ENCODE measurements around the gene WWP2. TPM values are rescaled to one million over a fixed set of nuclear protein-coding genes. Genes with fewer than 3 reads are reported as not detected.

The WWP2 gene
- total RNA-seq, 1 donor from 2014 or later: 38.8 TPM

GRCh38 chr16:69883744-69884143, 121.6 kb downstream of the WWP2 start:
- peaks cover 6% of the 10 kb centered on the region for H3K27me3 Mint-ChIP-seq
- peaks cover 17% of the 10 kb centered on the region for H3K36me3 Mint-ChIP-seq
- peaks cover 12% of the 10 kb centered on the region for H3K4me1 Mint-ChIP-seq (ENCODE audit: unreplicated experiment)
- TF ChIP-seq CTCF (conservative IDR thresholded peaks at IDR 0.05): no peak
- H3K9me3 Mint-ChIP-seq: peaks cover 5% of the 10 kb centered on the region
- H3K4me3 Mint-ChIP-seq: no peak overlapping the region
- DNase-seq (ENCODE audit: extremely low spot score, unreplicated experiment): no peak
- H3K27ac Mint-ChIP-seq: no peak overlapping the region

GRCh38 chr16:69885722-69886121, 123.6 kb downstream of the WWP2 start:
- Mint-ChIP-seq H3K9me3 (no peaks in the 10 kb centered on the region), H3K4me3 (no peak overlapping the region), H3K36me3 (peaks cover 19% of the 10 kb centered on the region), H3K4me1 (ENCODE audit: unreplicated experiment) (peaks cover 19% of the 10 kb centered on the region), H3K27ac (no peak overlapping the region), H3K27me3 (peaks cover 6% of the 10 kb centered on the region)
- DNase-seq (ENCODE audit: extremely low spot score, unreplicated experiment): no peak
- TF ChIP-seq CTCF (conservative IDR thresholded peaks at IDR 0.05): no peak

GRCh38 chr16:69886726-69887125, 124.6 kb downstream of the WWP2 start:
- Mint-ChIP-seq H3K27ac (no peak overlapping the region), H3K27me3 (peaks cover 6% of the 10 kb centered on the region), H3K4me3 (no peak overlapping the region), H3K4me1 (ENCODE audit: unreplicated experiment) (peaks cover 29% of the 10 kb centered on the region), H3K9me3 (no peaks in the 10 kb centered on the region), H3K36me3 (peaks cover 19% of the 10 kb centered on the region)
- DNase-seq (ENCODE audit: extremely low spot score, unreplicated experiment): no peak
- no peak for TF ChIP-seq CTCF (conservative IDR thresholded peaks at IDR 0.05)

- no peaks in the 10 kb centered on the region for H3K9me3 Mint-ChIP-seq
- no peak for TF ChIP-seq CTCF (conservative IDR thresholded peaks at IDR 0.05)
- peaks cover 6% of the 10 kb centered on the region for H3K27me3 Mint-ChIP-seq
- peaks cover 33% of the 10 kb centered on the region for H3K4me1 Mint-ChIP-seq (ENCODE audit: unreplicated experiment)
- peak overlapping the region; percentile 77 for H3K4me3 Mint-ChIP-seq
- H3K36me3 Mint-ChIP-seq: peaks cover 19% of the 10 kb centered on the region
- peak overlapping the region; percentile 74 for H3K27ac Mint-ChIP-seq
- DNase-seq (ENCODE audit: extremely low spot score, unreplicated experiment): no peak
Measured at GRCh38 chr16:69888005-69888590, 126.0 kb downstream of the WWP2 start.

- Mint-ChIP-seq H3K36me3 (peaks cover 19% of the 10 kb centered on the region), H3K4me1 (ENCODE audit: unreplicated experiment) (peaks cover 38% of the 10 kb centered on the region), H3K27me3 (peaks cover 6% of the 10 kb centered on the region), H3K27ac (peak overlapping the region; percentile 79), H3K4me3 (no peak overlapping the region), H3K9me3 (no peaks in the 10 kb centered on the region)
- DNase-seq (ENCODE audit: extremely low spot score, unreplicated experiment): no peak
- no peak for TF ChIP-seq CTCF (conservative IDR thresholded peaks at IDR 0.05)
Measured at GRCh38 chr16:69889295-69889964, 127.3 kb downstream of the WWP2 start.
